Breast epithelium (tissue), 4 donors: ENCODE measurements around the gene FAP. TPM values are rescaled to one million over a fixed set of nuclear protein-coding genes. Genes with fewer than 3 reads are reported as not detected.

ENCODE experiments used
- DNase-seq, 2 donors: peaks; one replicate each; pipeline ENCODE4 v3.0.0-alpha.2; 2019; ENCODE audit warnings: low spot score in 2 of 2
- H3K27ac ChIP-seq, 2 donors: fragments of 200-600 bp; sonication (generic) in 1 of 2; one replicate each; pipeline ENCODE4 v1.5.1; 2016 to 2019; ENCODE audit warnings: mild to moderate bottlenecking in 1 of 2
- H3K27me3 ChIP-seq, 2 donors: fragments of 200-600 bp; sonication (generic) in 1 of 2; one replicate each; pipeline versions ENCODE4 v1.5.1 to v1.6.0; 2017 to 2019; ENCODE audit warnings: control low read depth in 1 of 2, mild to moderate bottlenecking in 1 of 2
- H3K36me3 ChIP-seq: fragments of 200-600 bp; one replicate; pipeline ENCODE4 v1.5.1; 2019
- H3K4me1 ChIP-seq, 2 donors: fragments of 200-600 bp; sonication (generic); one replicate each; pipeline ENCODE4 v1.5.1; 2016 to 2019; ENCODE audit warnings: control low read depth in 1 of 2
- H3K4me3 ChIP-seq, 3 donors: fragments of 200-600 bp; sonication (generic); 1 replicate in 2 of 3; 2 replicates in 1 of 3; pipeline ENCODE4 v1.5.1; 2016 to 2019; ENCODE audit warnings: mild to moderate bottlenecking in 3 of 3, moderate library complexity in 2 of 3
- H3K9me3 ChIP-seq, 2 donors: fragments of 200-600 bp; sonication (generic) in 1 of 2; one replicate each; pipeline ENCODE4 v1.5.1; 2016 to 2019; ENCODE audit warnings: control low read depth in 1 of 2
- POLR2A ChIP-seq: fragments of 450-650 bp; IDR thresholded peaks from one replicate; pipeline ENCODE4 v1.6.1; 2016; ENCODE audit warnings: antibody characterized with exemption, mild to moderate bottlenecking, moderate library complexity
- POLR2AphosphoS5 ChIP-seq, 3 donors: sonication (generic); formaldehyde crosslinking; IDR thresholded peaks; one replicate each; pipeline ENCODE4 v1.6.1; 2017; ENCODE audit warnings: antibody characterized with exemption in 3 of 3
- intact Hi-C: fragments of 100-400 bp; cut with DNase I; formaldehyde crosslinking; loops from one replicate; pipeline ENCODE4 v1.15.1; 2023; ENCODE audit warnings: low total_unique reads
- total RNA-seq, 3 donors: library from RNA; depleted of rRNA; stranded (reverse); fragments of >200 nt; gene quantifications; one replicate each; pipeline ENCODE4 v1.1.0, GENCODE V29; 2016
- TF ChIP-seq, protein P1 (sequence below), 3 donors: fragments of 450-650 bp; IDR thresholded peaks; one replicate each; pipeline ENCODE4 v1.5.1; 2016 to 2017; ENCODE audit warnings: antibody characterized with exemption in 3 of 3, mild to moderate bottlenecking in 3 of 3, moderate library complexity in 3 of 3

The FAP gene
- total RNA-seq, 3 donors from 2014 or later = 14.4 to 36.0 (median 22.4) TPM

GRCh38 chr2:162267996-162268395, 24.8 kb upstream of the FAP start:
- Histone ChIP-seq H3K27me3 (no peaks in the 10 kb centered on the region), H3K4me3 (no peak overlapping the region), H3K4me1 (no peaks in the 10 kb centered on the region), H3K36me3 (no peaks in the 10 kb centered on the region), H3K27ac (no peak overlapping the region), H3K9me3 (no peaks in the 10 kb centered on the region)
- intact Hi-C loops = no loop called here
- no peak for DNase-seq
- TF ChIP-seq POLR2AphosphoS5 (IDR thresholded peaks at IDR 0.05) (no peak), POLR2A (no peak)
- TF ChIP-seq, protein P1, sequence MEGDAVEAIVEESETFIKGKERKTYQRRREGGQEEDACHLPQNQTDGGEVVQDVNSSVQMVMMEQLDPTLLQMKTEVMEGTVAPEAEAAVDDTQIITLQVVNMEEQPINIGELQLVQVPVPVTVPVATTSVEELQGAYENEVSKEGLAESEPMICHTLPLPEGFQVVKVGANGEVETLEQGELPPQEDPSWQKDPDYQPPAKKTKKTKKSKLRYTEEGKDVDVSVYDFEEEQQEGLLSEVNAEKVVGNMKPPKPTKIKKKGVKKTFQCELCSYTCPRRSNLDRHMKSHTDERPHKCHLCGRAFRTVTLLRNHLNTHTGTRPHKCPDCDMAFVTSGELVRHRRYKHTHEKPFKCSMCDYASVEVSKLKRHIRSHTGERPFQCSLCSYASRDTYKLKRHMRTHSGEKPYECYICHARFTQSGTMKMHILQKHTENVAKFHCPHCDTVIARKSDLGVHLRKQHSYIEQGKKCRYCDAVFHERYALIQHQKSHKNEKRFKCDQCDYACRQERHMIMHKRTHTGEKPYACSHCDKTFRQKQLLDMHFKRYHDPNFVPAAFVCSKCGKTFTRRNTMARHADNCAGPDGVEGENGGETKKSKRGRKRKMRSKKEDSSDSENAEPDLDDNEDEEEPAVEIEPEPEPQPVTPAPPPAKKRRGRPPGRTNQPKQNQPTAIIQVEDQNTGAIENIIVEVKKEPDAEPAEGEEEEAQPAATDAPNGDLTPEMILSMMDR (IDR thresholded peaks at IDR 0.05) = no peak

DNA sequence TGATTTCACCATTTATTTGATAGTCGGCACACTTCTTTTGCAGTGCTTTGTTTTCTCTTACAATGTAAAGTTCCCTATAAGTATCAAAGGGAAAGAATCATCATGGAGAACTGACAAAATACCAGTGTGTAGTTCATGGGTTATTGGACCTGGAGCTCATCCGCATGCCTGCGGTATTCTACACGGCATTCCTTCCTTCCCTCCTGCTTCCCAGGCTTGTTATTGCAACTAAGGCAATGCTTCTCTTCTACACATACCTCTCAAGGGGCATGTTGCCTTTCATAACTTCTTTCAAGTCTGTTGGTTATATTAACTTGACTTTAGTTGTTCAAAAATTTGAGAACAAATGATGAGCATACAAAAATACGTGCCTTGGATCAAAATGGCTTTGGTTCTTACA, 24.3 kb upstream of the FAP start:
- Histone ChIP-seq H3K27ac (no peak overlapping the region), H3K36me3 (no peaks in the 10 kb centered on the region), H3K9me3 (no peaks in the 10 kb centered on the region), H3K27me3 (no peaks in the 10 kb centered on the region), H3K4me1 (no peaks in the 10 kb centered on the region), H3K4me3 (no peak overlapping the region)
- DNase-seq = no peak
- intact Hi-C loops = no loop called here
- TF ChIP-seq, protein P1 (IDR thresholded peaks at IDR 0.05) = no peak
- TF ChIP-seq POLR2AphosphoS5 (IDR thresholded peaks at IDR 0.05) (no peak), POLR2A (no peak)

DNA sequence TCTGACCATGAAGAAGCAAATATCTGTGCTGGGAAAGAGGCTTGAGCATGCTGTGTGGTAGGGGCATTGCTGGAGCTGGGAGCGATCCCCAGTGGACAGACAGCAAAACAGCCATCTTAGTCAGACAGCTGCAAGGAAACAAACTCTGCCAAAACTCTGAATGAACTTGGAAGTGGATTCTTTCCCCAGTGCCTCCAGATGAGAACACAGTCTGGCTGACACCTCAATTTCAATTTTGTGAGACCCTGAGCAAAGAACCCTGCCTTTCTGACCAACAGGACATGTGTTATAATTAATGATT, 23.2 kb upstream of the FAP start:
- Histone ChIP-seq H3K27ac (peak overlapping the region in 1 of 2 donors; percentile 39), H3K27me3 (no peaks in the 10 kb centered on the region), H3K4me1 (no peaks in the 10 kb centered on the region), H3K36me3 (no peaks in the 10 kb centered on the region), H3K9me3 (no peaks in the 10 kb centered on the region), H3K4me3 (no peak overlapping the region)
- intact Hi-C loops = no loop called here
- DNase-seq = no peak
- TF ChIP-seq POLR2A = no peak
- TF ChIP-seq POLR2AphosphoS5 (IDR thresholded peaks at IDR 0.05) = no peak

DNA sequence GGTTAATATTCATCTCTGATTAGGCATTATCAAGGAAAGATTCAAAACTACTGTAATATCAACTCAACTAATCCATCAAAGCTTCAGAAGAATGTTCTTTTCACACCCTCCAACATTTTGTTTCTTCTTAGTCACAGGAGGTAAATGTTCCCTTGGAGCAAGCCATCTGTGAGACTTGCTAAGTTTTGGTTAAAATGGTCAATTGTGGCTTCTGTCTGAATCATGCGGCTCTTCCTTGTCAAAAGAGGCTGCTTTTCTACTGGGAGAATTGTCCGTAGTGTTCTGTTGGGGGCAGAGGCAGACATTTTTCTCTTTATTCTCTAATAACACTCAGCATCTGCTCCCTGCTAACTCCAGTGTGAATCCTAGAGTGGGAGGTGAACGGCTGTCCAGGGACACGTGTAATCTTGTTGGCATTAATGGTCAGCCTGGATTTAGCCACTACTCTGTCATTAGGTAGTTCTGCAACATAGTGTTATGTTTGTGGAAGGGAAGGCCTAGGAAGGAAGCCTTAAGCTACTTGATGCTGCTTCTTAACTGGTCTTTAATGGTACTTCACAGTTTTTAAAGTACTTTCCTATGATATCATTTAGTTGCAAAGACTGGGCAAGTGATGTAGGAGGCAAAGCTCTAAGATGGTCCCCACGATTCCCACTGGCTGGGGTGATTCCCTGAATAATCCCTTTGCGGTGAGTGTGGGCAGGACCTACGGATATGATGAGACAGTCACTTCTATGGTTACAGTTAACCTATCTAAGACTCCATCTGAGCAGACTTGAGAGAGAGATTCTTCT, 22.6 kb upstream of the FAP start:
- Histone ChIP-seq H3K27me3 (no peaks in the 10 kb centered on the region), H3K9me3 (no peaks in the 10 kb centered on the region), H3K4me3 (no peak overlapping the region), H3K36me3 (no peaks in the 10 kb centered on the region), H3K27ac (peak overlapping the region in 1 of 2 donors; percentile 39), H3K4me1 (no peaks in the 10 kb centered on the region)
- TF ChIP-seq POLR2A = no peak
- TF ChIP-seq POLR2AphosphoS5 (IDR thresholded peaks at IDR 0.05) = no peak
- TF ChIP-seq, protein P1 (IDR thresholded peaks at IDR 0.05) = no peak
- intact Hi-C loops = no loop called here
- no peak for DNase-seq

- no peaks in the 10 kb centered on the region for H3K27me3 ChIP-seq
- no peak overlapping the region for H3K4me3 ChIP-seq
- no peaks in the 10 kb centered on the region for H3K4me1 ChIP-seq
- no peaks in the 10 kb centered on the region for H3K9me3 ChIP-seq
- intact Hi-C loops = no loop called here
- DNase-seq = no peak
- H3K36me3 ChIP-seq = no peaks in the 10 kb centered on the region
- no peak for TF ChIP-seq POLR2A
- TF ChIP-seq, protein P1 (IDR thresholded peaks at IDR 0.05) = no peak
- no peak for TF ChIP-seq POLR2AphosphoS5 (IDR thresholded peaks at IDR 0.05)
- peak overlapping the region; percentile 46 to 71 for H3K27ac ChIP-seq
Observed at GRCh38 chr2:162261032-162261945, 18.0 kb upstream of the FAP start.
